Testis (tissue), 3 donors: Measurements from ENCODE around the gene TUBG2. TPM values are rescaled to one million over a fixed set of nuclear protein-coding genes. Genes with fewer than 3 reads are reported as not detected.
"Not testable (repeated sequence)": the region's sequence is repeated elsewhere in the genome, so short reads cannot be mapped to it uniquely, and the experiment has no call there.

ENCODE experiments used
- DNase-seq: peaks from one replicate; pipeline ENCODE4 v3.0.0-alpha.2; 2019
- H3K27ac ChIP-seq, 2 donors: fragments of 200-600 bp; sonication (generic); one replicate each; pipeline ENCODE4 v1.5.1; 2019
- H3K27me3 ChIP-seq: fragments of 200-600 bp; sonication (generic); one replicate; pipeline ENCODE4 v1.5.1; 2019
- H3K36me3 ChIP-seq: fragments of 200-600 bp; sonication (generic); one replicate; pipeline ENCODE4 v1.5.1; 2017; ENCODE audit warnings: low read depth; ENCODE audit errors: missing control alignments
- H3K4me1 ChIP-seq: fragments of 200-600 bp; sonication (generic); one replicate; pipeline ENCODE4 v1.5.1; 2019
- H3K4me3 ChIP-seq, 2 donors: fragments of 200-600 bp; sonication (generic); one replicate each; pipeline ENCODE4 v1.5.1; 2017 to 2019
- H3K9me3 ChIP-seq: fragments of 200-600 bp; sonication (generic); one replicate; pipeline ENCODE4 v1.5.1; 2017
- POLR2A ChIP-seq: fragments of 450-650 bp; IDR thresholded peaks from one replicate; pipeline ENCODE4 v1.6.1; 2017; ENCODE audit warnings: antibody characterized with exemption, mild to moderate bottlenecking, moderate library complexity
- WGBS, 2 donors: methylation state at CpG; one replicate each; pipeline ENCODE4 v1.1.5; 2018; 5-methylcytosine and 5-hydroxymethylcytosine counted together
- intact Hi-C: fragments of 100-400 bp; cut with DNase I; formaldehyde crosslinking; loops from one replicate; pipeline ENCODE4 v1.15.1; 2023; ENCODE audit warnings: low total_unique reads
- polyA plus RNA-seq: library from polyadenylated mRNA; stranded (reverse); fragments of 350-450 nt; fragmentation: Illumina TruSeq; extraction: RNeasy Lipid Tissue Mini Kit (QIAGEN cat#74804); gene quantifications from one replicate; pipeline ENCODE4 v1.2.3, GENCODE V29; 2014; ENCODE audit warnings: low read depth, low replicate concordance; ENCODE audit not compliant: insufficient read depth
- total RNA-seq, 2 donors: library from RNA; depleted of rRNA; stranded (reverse); fragments of >200 nt; gene quantifications; one replicate each; pipeline ENCODE4 v1.2.3, GENCODE V29; 2016
- TF ChIP-seq, protein P1 (sequence below), 3 experiments: fragments of 450-650 bp in 2 of 3; fragments of 200-600 bp in 1 of 3; sonication (generic) in 1 of 3; IDR thresholded peaks; one replicate each; pipeline ENCODE4 v1.5.1; 2016 to 2019; ENCODE audit warnings: antibody characterized with exemption in 3 of 3, mild to moderate bottlenecking in 2 of 3, moderate library complexity in 1 of 3

TUBG2 gene
- total and polyA plus RNA-seq, 3 donors from 2014 or later: 30.6 to 57.5 (median 50.4) TPM

DNA sequence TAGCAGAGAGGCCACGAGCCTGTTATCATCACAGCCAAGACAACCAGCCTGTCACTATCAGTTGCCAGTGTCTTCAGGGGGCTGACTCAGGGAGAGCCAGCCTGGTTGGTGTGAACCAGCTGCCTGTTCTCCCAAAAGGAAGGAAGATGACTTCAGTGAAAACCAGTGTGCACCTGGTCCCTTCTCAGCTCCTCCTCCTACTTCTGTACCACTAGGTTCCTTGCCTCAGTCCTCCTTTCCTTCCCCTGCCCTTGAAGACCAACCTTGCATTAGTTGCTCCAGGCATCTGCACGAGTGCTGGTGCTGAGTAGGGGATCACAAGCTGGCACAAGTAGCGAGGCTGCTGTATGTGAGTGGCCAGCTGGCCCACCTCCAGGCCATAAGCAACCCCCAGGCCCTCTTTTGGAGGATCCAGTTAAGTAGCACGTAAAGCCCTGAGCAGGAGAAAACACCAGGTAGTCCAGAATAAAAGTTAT lies 41.1 kb upstream of the TUBG2 start:
- intact Hi-C loops: no loop called here
- Histone ChIP-seq H3K4me1 (peaks cover 10% of the 10 kb centered on the region), H3K27me3 (no peaks in the 10 kb centered on the region), H3K9me3 (no peaks in the 10 kb centered on the region), H3K36me3 (no peaks in the 10 kb centered on the region), H3K27ac (peak overlapping the region in 1 of 2 donors; percentile 24), H3K4me3 (no peak overlapping the region)
- DNase-seq: no peak
- TF ChIP-seq, protein P1, sequence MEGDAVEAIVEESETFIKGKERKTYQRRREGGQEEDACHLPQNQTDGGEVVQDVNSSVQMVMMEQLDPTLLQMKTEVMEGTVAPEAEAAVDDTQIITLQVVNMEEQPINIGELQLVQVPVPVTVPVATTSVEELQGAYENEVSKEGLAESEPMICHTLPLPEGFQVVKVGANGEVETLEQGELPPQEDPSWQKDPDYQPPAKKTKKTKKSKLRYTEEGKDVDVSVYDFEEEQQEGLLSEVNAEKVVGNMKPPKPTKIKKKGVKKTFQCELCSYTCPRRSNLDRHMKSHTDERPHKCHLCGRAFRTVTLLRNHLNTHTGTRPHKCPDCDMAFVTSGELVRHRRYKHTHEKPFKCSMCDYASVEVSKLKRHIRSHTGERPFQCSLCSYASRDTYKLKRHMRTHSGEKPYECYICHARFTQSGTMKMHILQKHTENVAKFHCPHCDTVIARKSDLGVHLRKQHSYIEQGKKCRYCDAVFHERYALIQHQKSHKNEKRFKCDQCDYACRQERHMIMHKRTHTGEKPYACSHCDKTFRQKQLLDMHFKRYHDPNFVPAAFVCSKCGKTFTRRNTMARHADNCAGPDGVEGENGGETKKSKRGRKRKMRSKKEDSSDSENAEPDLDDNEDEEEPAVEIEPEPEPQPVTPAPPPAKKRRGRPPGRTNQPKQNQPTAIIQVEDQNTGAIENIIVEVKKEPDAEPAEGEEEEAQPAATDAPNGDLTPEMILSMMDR (IDR thresholded peaks at IDR 0.05): no peak
- TF ChIP-seq POLR2A: no peak
- WGBS, 2 donors: 49 to 57% methylated on average over 1 to 4 of the region's 4 CpGs

DNA sequence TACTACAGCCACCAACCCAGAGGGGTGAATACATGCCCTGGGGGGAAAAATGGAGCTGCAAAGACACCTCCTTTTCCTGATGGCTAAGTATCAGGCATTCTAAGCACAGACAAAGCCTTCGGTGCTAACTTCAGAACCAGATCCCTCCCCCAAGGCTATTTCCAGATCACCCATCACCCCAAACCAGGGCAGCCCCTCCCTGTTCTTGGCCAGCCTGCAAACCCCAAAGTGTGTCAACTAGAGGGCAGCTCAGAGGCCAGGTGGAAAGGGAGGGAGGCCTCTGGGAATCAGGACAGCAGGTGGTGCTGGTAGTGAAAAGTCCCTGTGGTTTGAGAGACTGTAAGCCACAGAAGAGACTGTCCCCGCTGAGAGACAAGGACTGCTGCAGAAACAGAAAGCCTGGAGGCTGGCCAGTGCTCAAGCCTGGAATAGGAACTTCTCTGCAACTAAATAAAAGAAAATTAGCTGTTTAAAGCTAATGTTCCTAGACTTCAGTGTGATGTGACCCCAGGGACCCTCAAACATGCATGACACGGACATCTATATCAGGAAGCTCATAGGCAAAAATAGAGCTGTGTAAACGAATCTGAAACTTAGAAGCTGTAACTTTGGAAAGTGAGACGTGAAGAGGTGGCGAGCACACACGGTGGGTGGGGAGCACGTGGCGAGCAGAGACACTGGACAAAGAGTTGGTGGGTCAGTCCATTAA lies 40.5 kb upstream of the TUBG2 start:
- TF ChIP-seq, protein P1 (IDR thresholded peaks at IDR 0.05): peak in 1 of 3 experiments; percentile 10
- TF ChIP-seq POLR2A: no peak
- no peaks in the 10 kb centered on the region for H3K36me3 ChIP-seq
- no peaks in the 10 kb centered on the region for H3K9me3 ChIP-seq
- WGBS, 2 donors: 35 to 39% methylated on average over 8 to 9 of the region's 9 CpGs
- peaks cover 10% of the 10 kb centered on the region for H3K4me1 ChIP-seq
- intact Hi-C loops: no loop called here
- peak; percentile 74 for DNase-seq
- no peak overlapping the region for H3K4me3 ChIP-seq
- peak overlapping the region in 1 of 2 donors; percentile 5 for H3K27ac ChIP-seq
- no peaks in the 10 kb centered on the region for H3K27me3 ChIP-seq

DNA sequence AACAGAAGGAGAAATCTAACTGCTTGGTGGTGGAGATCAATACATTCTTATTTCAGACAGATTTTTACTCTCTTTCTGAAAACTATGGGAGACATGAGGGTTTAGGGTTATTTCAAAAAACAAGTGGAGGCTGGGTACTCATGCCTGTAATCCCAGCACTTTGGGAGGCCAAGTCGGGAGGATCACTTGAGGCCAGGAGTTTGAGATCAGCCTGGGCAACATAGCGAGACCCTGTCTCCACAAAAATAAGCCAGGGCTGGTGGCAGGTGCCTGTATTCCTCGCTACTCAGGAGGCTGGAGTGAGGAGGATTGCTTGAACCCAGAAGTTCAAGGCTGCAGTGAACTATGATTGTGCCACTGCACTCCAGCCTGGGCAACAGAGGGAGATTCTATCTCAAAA lies 37.1 kb upstream of the TUBG2 start:
- H3K4me3 ChIP-seq, intact Hi-C loops, H3K27me3 ChIP-seq, DNase-seq, H3K9me3 ChIP-seq, H3K36me3 ChIP-seq, H3K27ac ChIP-seq: not testable (repeated sequence)
- peaks cover 16% of the 10 kb centered on the region for H3K4me1 ChIP-seq
- WGBS, 2 donors: 72 to 78% methylated on average over 3 of the region's 3 CpGs

DNA sequence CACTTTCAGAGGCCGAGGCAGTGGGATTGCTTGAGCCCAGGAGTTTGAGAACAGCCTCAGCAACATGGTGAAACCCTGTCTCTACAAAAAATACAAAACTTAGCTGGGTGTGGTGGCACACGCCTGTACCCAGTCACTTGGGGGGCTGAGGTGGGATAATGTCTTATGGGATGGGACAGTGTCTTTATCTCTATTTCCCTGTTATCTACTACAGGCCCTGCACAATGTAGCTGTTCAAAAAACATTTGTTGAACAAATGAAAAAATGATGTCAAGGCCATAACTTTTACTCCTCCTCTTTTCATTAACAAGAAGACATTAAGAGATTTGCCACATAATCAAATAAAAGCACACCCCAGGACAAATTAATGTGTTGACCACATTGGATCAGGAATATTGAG lies 35.8 kb upstream of the TUBG2 start:
- H3K9me3 ChIP-seq: no peaks in the 10 kb centered on the region
- H3K36me3 ChIP-seq: no peaks in the 10 kb centered on the region
- no peaks in the 10 kb centered on the region for H3K27me3 ChIP-seq
- no peak for DNase-seq
- H3K4me1 ChIP-seq: peaks cover 10% of the 10 kb centered on the region
- intact Hi-C loops: no loop called here
- H3K4me3 ChIP-seq: no peak overlapping the region
- H3K27ac ChIP-seq: peak overlapping the region in 1 of 2 donors; percentile 20
- TF ChIP-seq POLR2A: no peak
- TF ChIP-seq, protein P1 (IDR thresholded peaks at IDR 0.05): no peak
- WGBS, 2 donors: 75 to 87% methylated on average over 2 of the region's 2 CpGs

DNA sequence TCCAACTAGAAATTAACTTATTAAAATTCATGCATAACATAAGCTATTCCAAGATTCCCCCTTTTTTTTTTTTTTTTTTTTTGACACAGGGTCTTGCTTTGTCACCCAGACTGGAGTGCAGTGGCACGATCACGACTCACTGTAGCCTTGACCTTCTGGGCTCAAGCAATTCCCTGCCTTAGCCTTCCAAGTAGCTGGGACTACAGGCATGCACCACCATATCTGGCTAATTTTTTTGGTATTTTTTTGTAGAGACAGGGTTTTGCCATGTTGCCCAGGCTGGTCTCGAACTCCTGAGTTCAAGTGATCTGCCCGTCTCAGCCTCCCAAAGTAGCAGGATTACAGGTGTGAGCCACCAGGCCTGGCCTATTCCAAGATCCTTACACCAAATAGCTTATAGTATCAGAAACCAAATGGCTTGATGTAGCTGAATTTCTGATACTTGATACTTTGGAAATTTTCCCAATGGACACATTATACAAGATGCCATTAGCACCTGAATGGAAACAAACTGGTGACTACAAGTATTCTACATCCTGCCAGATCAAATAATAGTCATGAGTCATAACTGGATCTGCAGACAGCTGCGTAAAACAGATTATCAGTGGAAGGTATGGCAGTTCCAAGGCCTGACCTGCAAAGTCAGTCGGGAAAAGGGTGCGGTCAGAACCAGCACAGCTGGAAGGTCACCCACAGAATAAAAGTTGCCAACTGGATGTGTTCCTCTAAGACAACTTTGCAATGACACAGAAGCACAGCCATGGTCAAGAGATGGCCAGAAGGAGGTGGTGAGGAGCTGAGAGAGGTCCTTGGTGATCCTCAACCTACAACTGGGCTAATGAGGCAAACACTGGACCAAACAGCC lies 35.1 kb upstream of the TUBG2 start:
- DNase-seq: no peak
- intact Hi-C loops: no loop called here

DNA sequence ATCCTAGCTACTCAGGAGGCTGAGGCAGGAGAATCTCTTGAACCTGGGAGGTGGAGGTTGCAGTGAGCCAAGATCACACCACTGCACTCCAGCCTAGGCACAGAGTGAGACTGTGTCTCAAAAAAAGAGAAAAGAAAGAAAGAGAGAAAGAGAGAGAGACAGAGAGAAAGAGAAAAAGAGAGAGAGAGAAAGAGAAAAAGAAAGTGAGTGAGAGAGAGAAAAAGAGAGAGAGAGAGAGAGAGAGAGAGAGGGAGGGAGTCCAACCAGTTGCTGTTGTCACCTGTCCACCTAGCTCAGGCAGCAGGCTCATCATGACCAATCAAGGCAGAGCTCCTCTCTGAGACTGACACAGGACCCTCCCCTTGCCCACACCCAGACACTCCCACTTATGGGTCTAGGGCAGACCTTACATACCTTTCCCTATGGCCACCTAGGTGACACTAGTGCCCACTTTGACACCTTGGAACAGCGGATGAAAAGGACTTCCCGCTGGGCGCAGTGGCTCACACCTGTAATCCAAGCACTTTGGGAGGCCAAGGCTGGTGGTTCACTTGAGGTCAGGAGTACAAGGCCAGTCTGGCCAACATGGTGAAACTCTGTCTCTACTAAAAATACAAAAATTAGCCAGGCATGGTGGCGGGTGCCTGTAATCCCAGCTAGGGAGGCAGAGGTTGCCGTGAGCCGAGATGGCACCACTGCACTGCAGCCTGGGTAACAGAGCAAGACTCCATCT lies 31.9 kb upstream of the TUBG2 start:
- intact Hi-C loops, H3K27me3 ChIP-seq, DNase-seq, H3K4me1 ChIP-seq, H3K4me3 ChIP-seq, H3K9me3 ChIP-seq, H3K36me3 ChIP-seq: not testable (repeated sequence)
- WGBS, 2 donors: 93 to 100% methylated on average over 2 to 6 of the region's 6 CpGs
- peak overlapping the region in 1 of 2 donors; percentile 64 for H3K27ac ChIP-seq

More for the DNA sequence above, 35.1 kb upstream of the TUBG2 start:
- Histone ChIP-seq H3K9me3 (no peaks in the 10 kb centered on the region), H3K27ac (no peak overlapping the region), H3K36me3 (no peaks in the 10 kb centered on the region), H3K4me1 (peaks cover 6% of the 10 kb centered on the region), H3K4me3 (no peak overlapping the region), H3K27me3 (no peaks in the 10 kb centered on the region)
- no peak for TF ChIP-seq POLR2A
- TF ChIP-seq, protein P1 (IDR thresholded peaks at IDR 0.05): no peak
- WGBS, 2 donors: 65 to 70% methylated on average over 7 of the region's 7 CpGs
